ENCODE results near the gene ABCG1. TPM values are rescaled to one million over a fixed set of nuclear protein-coding genes. Genes with fewer than 3 reads are reported as not detected.

The ABCG1 gene
- total and polyA plus RNA-seq, 8 donors = 3.1 to 65.9 (median 15.6) TPM

DNA sequence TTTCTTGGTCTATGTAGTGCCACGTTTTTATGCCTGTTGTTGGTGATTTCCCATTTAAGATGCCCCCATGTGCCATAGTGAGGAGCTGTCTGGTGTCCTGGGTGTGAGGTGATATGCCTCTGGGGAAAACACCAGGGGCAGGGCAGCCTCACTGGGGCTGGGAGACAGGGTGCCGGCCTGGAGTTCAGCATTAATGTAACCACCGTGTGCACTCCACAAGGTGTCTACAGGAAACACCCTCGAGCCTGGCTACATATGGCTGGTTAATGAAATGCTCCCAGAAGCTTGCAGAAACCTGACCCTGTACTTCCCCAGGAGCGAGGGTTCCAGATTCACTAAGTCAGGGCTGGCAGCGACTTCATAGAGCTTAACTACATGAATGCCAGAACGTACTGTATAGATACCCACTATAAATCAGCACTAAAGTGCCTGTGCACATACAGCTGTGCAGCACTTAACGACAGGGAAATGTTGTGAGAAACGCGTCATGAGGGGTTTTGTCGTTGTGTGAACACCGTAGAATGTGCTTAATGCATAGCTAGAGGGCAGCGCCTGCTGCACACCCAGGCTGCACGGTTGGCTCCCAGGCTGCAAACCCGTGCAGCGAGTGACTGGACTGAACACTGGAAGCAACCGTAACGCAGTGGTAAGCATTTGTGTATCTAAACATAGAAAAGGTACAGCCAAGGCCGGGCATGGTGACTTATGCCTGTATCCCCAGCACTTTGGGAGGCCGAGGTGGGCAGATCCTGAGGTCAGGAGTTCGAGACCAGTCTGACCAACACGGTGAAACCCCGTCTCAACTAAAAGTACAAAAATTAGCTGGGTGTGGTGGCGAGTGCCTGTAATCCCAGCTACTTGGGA lies 121.5 kb downstream of the ABCG1 start:
- DNase-seq = no peak
- H3K36me3 ChIP-seq = no peaks in the 10 kb centered on the region
- peaks cover 0 to 6% (median 0%) of the 10 kb centered on the region in 3 donors for H3K27me3 ChIP-seq
- WGBS, 5 donors = 81 to 89% (median 84%) methylated on average over 24 of the region's 24 CpGs
- intact Hi-C loops (cut with DNase I; ENCODE audit: low total_unique reads) = loop anchor here (10.0 kb wide), 1 partner anchor 104 kb away; no protein-coding TSS in a partner anchor
- H3K4me1 ChIP-seq = peaks cover 4 to 18% (median 14%) of the 10 kb centered on the region in 4 donors
- H3K4me3 ChIP-seq = no peak overlapping the region
- TF ChIP-seq POLR2A (IDR thresholded peaks at IDR 0.05) (no peak), POLR2AphosphoS5 (IDR thresholded peaks at IDR 0.05) (no peak), CTCF (IDR thresholded peaks at IDR 0.05) (no peak), EP300 (IDR thresholded peaks at IDR 0.05) (no peak)
- no peak overlapping the region for H3K27ac ChIP-seq
- H3K9me3 ChIP-seq = no peaks in the 10 kb centered on the region

- DNase-seq = no peak
- no peak overlapping the region for H3K27ac ChIP-seq
- intact Hi-C loops (cut with DNase I; ENCODE audit: low total_unique reads) = loop anchor here (10.0 kb wide), 1 partner anchor 103 kb away; no protein-coding TSS in a partner anchor
- no peaks in the 10 kb centered on the region for H3K9me3 ChIP-seq
- H3K27me3 ChIP-seq = no peaks in the 10 kb centered on the region
- H3K4me1 ChIP-seq = peaks cover 4 to 14% (median 13%) of the 10 kb centered on the region in 4 donors
- no peaks in the 10 kb centered on the region for H3K36me3 ChIP-seq
- H3K4me3 ChIP-seq = no peak overlapping the region
- WGBS, 5 donors = 92 to 96% (median 94%) methylated on average over 15 of the region's 15 CpGs
- TF ChIP-seq POLR2A (IDR thresholded peaks at IDR 0.05) (no peak), POLR2AphosphoS5 (IDR thresholded peaks at IDR 0.05) (no peak), EP300 (IDR thresholded peaks at IDR 0.05) (no peak), CTCF (IDR thresholded peaks at IDR 0.05) (no peak)
Observed at GRCh38 chr21:42341776-42342542, 123.0 kb downstream of the ABCG1 start.

- no peak for TF ChIP-seq CTCF (IDR thresholded peaks at IDR 0.05)
- TF ChIP-seq POLR2A (IDR thresholded peaks at IDR 0.05) = no peak
- TF ChIP-seq EP300 (IDR thresholded peaks at IDR 0.05) = no peak
- no peak for TF ChIP-seq POLR2AphosphoS5 (IDR thresholded peaks at IDR 0.05)
- peaks cover 3 to 7% (median 5%) of the 10 kb centered on the region in 4 donors for H3K4me1 ChIP-seq
- no peaks in the 10 kb centered on the region for H3K36me3 ChIP-seq
- peaks cover 0 to 6% (median 0%) of the 10 kb centered on the region in 3 donors for H3K27me3 ChIP-seq
- H3K27ac ChIP-seq = no peak overlapping the region
- DNase-seq = no peak
- 77 to 92% (median 83%) methylated on average over 10 of the region's 10 CpGs for WGBS, 5 donors
- no peaks in the 10 kb centered on the region for H3K9me3 ChIP-seq
- H3K4me3 ChIP-seq = no peak overlapping the region
- intact Hi-C loops (cut with DNase I; ENCODE audit: low total_unique reads) = loop anchor here (10.0 kb wide), 1 partner anchor 102 kb away; no protein-coding TSS in a partner anchor
Observed at GRCh38 chr21:42343101-42343500, 124.2 kb downstream of the ABCG1 start.

- intact Hi-C loops (cut with DNase I; ENCODE audit: low total_unique reads) = loop anchor here (10.0 kb wide), 1 partner anchor 101 kb away; no protein-coding TSS in a partner anchor
- H3K4me3 ChIP-seq = no peak overlapping the region
- TF ChIP-seq POLR2AphosphoS5 (IDR thresholded peaks at IDR 0.05) (no peak), POLR2A (IDR thresholded peaks at IDR 0.05) (no peak), EP300 (IDR thresholded peaks at IDR 0.05) (no peak), CTCF (IDR thresholded peaks at IDR 0.05) (no peak)
Observed at GRCh38 chr21:42343556-42343955, 124.6 kb downstream of the ABCG1 start.

More at GRCh38 chr21:42343556-42343955, 124.6 kb downstream of the ABCG1 start:
- no peak for DNase-seq
- peaks cover 0 to 7% (median 0%) of the 10 kb centered on the region in 3 donors for H3K27me3 ChIP-seq
- H3K36me3 ChIP-seq = no peaks in the 10 kb centered on the region
- no peak overlapping the region for H3K27ac ChIP-seq
- H3K9me3 ChIP-seq = no peaks in the 10 kb centered on the region
- 88 to 93% (median 91%) methylated on average over 6 of the region's 6 CpGs for WGBS, 5 donors
- H3K4me1 ChIP-seq = peaks cover 0 to 3% (median 1%) of the 10 kb centered on the region in 4 donors

All from stomach (tissue), 9 donors.